GM12878 (cell line): ENCODE results near the gene NAALADL2. TPM values are rescaled to one million over a fixed set of nuclear protein-coding genes. Genes with fewer than 3 reads are reported as not detected.

Experiments used
- ATAC-seq: fragments of 200-7000 bp; cut with Tn5 transposase; 3 replicates; pipeline ENCODE4 v1.9.1; 2020; ENCODE audit warnings: mild to moderate bottlenecking, moderate library complexity
- BruUV-seq: library from RNA; stranded (reverse); fragments of 400-500 nt; replicated peaks from 2 replicates; lab custom pipeline; 2021; lab: Mats Ljungman, UMichigan
- CTCF ChIA-PET: fragments of 300-600 bp; sonication (Branson Sonifier 250); formaldehyde crosslinking; extraction: SDS; loops from one replicate; lab custom pipeline; 2021; ENCODE audit warnings: inconsistent platforms; lab: Yijun Ruan, JAX
- POLR2A ChIA-PET: fragments of 350-600 bp; formaldehyde crosslinking; extraction: SDS; loops from one replicate; lab custom pipeline; 2021; ENCODE audit warnings: inconsistent platforms; lab: Charles Lee
- RAD21 ChIA-PET: fragments of 300-600 bp; sonication (Branson Sonifier 250); formaldehyde crosslinking; loops from one replicate; lab custom pipeline; 2023; ENCODE audit warnings: antibody characterized with exemption; ENCODE audit not compliant: unreplicated experiment; lab: Charles Lee
- SMC1A ChIA-PET: fragments of 300-600 bp; sonication (Branson Sonifier 250); formaldehyde crosslinking; loops from one replicate; lab custom pipeline; 2023; ENCODE audit not compliant: unreplicated experiment, uncharacterized antibody; lab: Charles Lee
- DNase-seq: peaks from one replicate; pipeline ENCODE4 v3.0.0-alpha.2; 2011; ENCODE audit warnings: low read depth, low spot score
- FAIRE-seq: peaks from 3 replicates; lab custom pipeline; 2011; peaks lifted over from hg19 to GRCh38; lab: Jason Lieb, UNC
- H2AFZ ChIP-seq: 2 replicates; pipeline ENCODE4 v1.6.0; 2011; ENCODE audit warnings: low read depth, low read length, control low read depth; ENCODE audit not compliant: control insufficient read depth
- H3K27ac ChIP-seq: 2 replicates; pipeline ENCODE4 v1.5.1; 2011; ENCODE audit warnings: control low read depth; ENCODE audit not compliant: control insufficient read depth, insufficient read depth
- H3K27me3 ChIP-seq, 2 experiments: replicated peaks in 1 of 2; 2 replicates each; pipeline versions ENCODE4 v1.6.0 to v1.6.1; 2011; ENCODE audit warnings: low read length in 1 of 2; ENCODE audit not compliant: control insufficient read depth in 2 of 2, insufficient read depth in 2 of 2
- H3K36me3 ChIP-seq, 2 experiments: 2 replicates each; pipeline ENCODE4 v1.5.1; 2011; ENCODE audit warnings: low read length in 1 of 2; ENCODE audit not compliant: control insufficient read depth in 2 of 2, insufficient read depth in 2 of 2
- H3K4me1 ChIP-seq: 2 replicates; pipeline ENCODE4 v1.6.1; 2011; ENCODE audit warnings: mild to moderate bottlenecking, low read length, moderate library complexity, mixed read lengths; ENCODE audit not compliant: control insufficient read depth, insufficient read depth
- H3K4me2 ChIP-seq: 2 replicates; pipeline ENCODE4 v1.6.0; 2011; ENCODE audit warnings: control low read depth; ENCODE audit not compliant: control insufficient read depth, insufficient read depth
- H3K4me3 ChIP-seq: fragments of 200-600 bp; sonication (generic); 2 replicates; pipeline ENCODE4 v1.5.1; 2016
- H3K79me2 ChIP-seq: 2 replicates; pipeline ENCODE4 v1.6.0; 2011; ENCODE audit warnings: low read length; ENCODE audit not compliant: control insufficient read depth, insufficient read depth
- H3K9ac ChIP-seq: 2 replicates; pipeline ENCODE4 v1.8.0; 2011; ENCODE audit warnings: low read length, control low read depth, mixed read lengths; ENCODE audit not compliant: control insufficient read depth, insufficient read depth
- H3K9me3 ChIP-seq: replicated peaks from 3 replicates; pipeline ENCODE4 v1.5.1; 2011; ENCODE audit warnings: mild to moderate bottlenecking, low read length; ENCODE audit not compliant: control insufficient read depth, insufficient read depth
- H4K20me1 ChIP-seq: 2 replicates; pipeline ENCODE4 v1.6.0; 2011; ENCODE audit not compliant: control insufficient read depth, insufficient read depth
- ETV6 ChIP-seq, 2 experiments: fragments of 450-650 bp in 1 of 2; IDR thresholded peaks in 1 of 2; conservative IDR thresholded peaks in 1 of 2; 2 replicates each; pipeline ENCODE4 v1.6.1; 2014; ENCODE audit warnings: antibody characterized with exemption in 1 of 2, borderline replicate concordance in 1 of 2, low read depth in 1 of 2, mild to moderate bottlenecking in 1 of 2, moderate library complexity in 1 of 2
- MEF2A ChIP-seq: IDR thresholded peaks from 2 replicates; pipeline ENCODE4 v1.6.1; 2011; ENCODE audit warnings: low read depth, mild to moderate bottlenecking, low read length, moderate library complexity; ENCODE audit not compliant: insufficient read depth
- MYC ChIP-seq: IDR thresholded peaks from 2 replicates; pipeline ENCODE4 v1.6.1; 2011; ENCODE audit warnings: mild to moderate bottlenecking, low read length, moderate library complexity, inconsistent platforms; ENCODE audit not compliant: insufficient read depth, insufficient replicate concordance, insufficient read length, severe bottlenecking
- RAD51 ChIP-seq: fragments of 450-650 bp; IDR thresholded peaks from 2 replicates; pipeline ENCODE4 v1.6.1; 2016; ENCODE audit warnings: moderate library complexity, mild to moderate bottlenecking, inconsistent platforms
- RUNX3 ChIP-seq: IDR thresholded peaks from 2 replicates; pipeline ENCODE4 v1.6.1; 2012; ENCODE audit warnings: low read length, inconsistent platforms
- SUPT20H ChIP-seq: IDR thresholded peaks from 2 replicates; pipeline ENCODE4 v1.6.1; 2011; ENCODE audit warnings: low read depth, mild to moderate bottlenecking, low read length, moderate library complexity, borderline replicate concordance; ENCODE audit not compliant: control insufficient read depth
- TCF12 ChIP-seq: IDR thresholded peaks from 2 replicates; pipeline ENCODE4 v1.6.1; 2011; ENCODE audit warnings: low read depth, mild to moderate bottlenecking, low read length
- ZBED1 ChIP-seq: IDR thresholded peaks from 2 replicates; pipeline ENCODE4 v1.6.1; 2016; ENCODE audit warnings: borderline replicate concordance
- ZNF217 ChIP-seq: fragments of 450-650 bp; IDR thresholded peaks from 2 replicates; pipeline ENCODE4 v1.6.1; 2017; ENCODE audit warnings: antibody characterized with exemption, mild to moderate bottlenecking
- ZNF24 ChIP-seq: fragments of 450-650 bp; IDR thresholded peaks from 2 replicates; pipeline ENCODE4 v1.6.1; 2017; ENCODE audit warnings: antibody characterized with exemption, mild to moderate bottlenecking
- WGBS: methylation state at CpG from one replicate; pipeline ENCODE4 v1.1.6; 2016; ENCODE audit warnings: low lambda C conversion rate; ENCODE audit not compliant: insufficient replicate concordance, insufficient coverage; ENCODE audit errors: missing lambda C conversion rate; 5-methylcytosine and 5-hydroxymethylcytosine counted together
- in situ Hi-C: fragments of 300-500 bp; cut with MboI; formaldehyde crosslinking; loops from 9 replicates; pipeline ENCODE4 v1.14.3; 2018; ENCODE audit warnings: mixed read lengths
- intact Hi-C: fragments of 100-400 bp; cut with micrococcal nuclease; formaldehyde crosslinking; loops from one replicate; pipeline ENCODE4 v1.14.2; 2022; ENCODE audit not compliant: unreplicated experiment
- polyA plus RNA-seq, 11 experiments: library from polyadenylated mRNA; depleted of rRNA in 4 of 11; unstranded in 6 of 11; stranded (reverse) in 5 of 11; fragments of >200 nt; fragmentation: Nextera tagmentation in 4 of 11; fragmentation: Illumina TruSeq in 1 of 11; extraction: Ambion mirVana in 4 of 11; extraction: Trizol in 1 of 11; gene quantifications; 1 replicate in 1 of 11; 2 replicates in 10 of 11; pipeline versions ENCODE4 v1.2.1 to v1.2.3, GENCODE V29; 2011 to 2016; ENCODE audit warnings: inconsistent platforms in 2 of 11, missing spikeins in 2 of 11, low read depth in 1 of 11
- total RNA-seq, 4 experiments: library from RNA; depleted of rRNA in 3 of 4; stranded (reverse); fragments of >200 nt in 3 of 4; fragmentation: Illumina TruSeq in 1 of 4; extraction: Trizol in 1 of 4; gene quantifications; 2 replicates each; pipeline versions ENCODE4 v1.2.1 to v1.2.3, GENCODE V29; 2013 to 2021
- TF ChIP-seq, protein P1 (sequence below): fragments of 150-350 bp; IDR thresholded peaks from 2 replicates; pipeline ENCODE4 v1.6.1; 2014; ENCODE audit warnings: mild to moderate bottlenecking, low read depth, low read length

The NAALADL2 gene
- total and polyA plus RNA-seq, 10 of the 15 experiments (the other 5 are each of a cell fraction or from before 2014, with no cell fraction given) = 0.06 to 10.8 (median 0.46) TPM

DNA sequence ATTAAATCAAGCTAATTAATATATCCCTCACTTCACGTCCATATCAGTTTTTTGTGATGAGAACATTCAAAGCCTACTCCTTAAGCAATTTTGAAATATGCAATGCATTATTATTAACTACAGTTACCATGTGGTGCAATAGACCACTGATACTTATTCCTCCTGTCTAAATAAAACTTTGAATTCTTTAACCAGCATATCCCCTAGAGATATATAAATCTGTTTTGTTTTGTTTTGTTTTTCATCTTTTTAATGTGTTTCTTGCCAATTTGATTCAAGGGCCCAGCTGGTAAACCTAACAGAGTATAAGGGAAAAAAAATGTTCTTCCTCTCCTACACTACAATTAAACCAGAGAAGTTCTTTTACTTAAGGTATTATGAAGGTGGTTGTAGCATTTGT is 524.2 kb downstream of the NAALADL2 start:
- Histone ChIP-seq H3K4me1 (no peaks in the 10 kb centered on the region), H3K79me2 (no peaks in the 10 kb centered on the region), H3K9me3 (no peaks in the 10 kb centered on the region), H3K27me3 (no peaks in the 10 kb centered on the region), H3K9ac (no peak overlapping the region), H3K27ac (no peak overlapping the region), H3K4me2 (no peak overlapping the region), H4K20me1 (no peaks in the 10 kb centered on the region), H3K36me3 (no peaks in the 10 kb centered on the region), H2AFZ (no peak overlapping the region), H3K4me3 (no peak overlapping the region)
- FAIRE-seq (no peak), ATAC-seq (no peak), DNase-seq (no peak)
- POLR2A ChIA-PET = no interaction called here
- RAD21 ChIA-PET = no interaction called here
- TF ChIP-seq RAD51 = no peak
- TF ChIP-seq SUPT20H = no peak
- no peak for TF ChIP-seq ETV6 (conservative IDR thresholded peaks at IDR 0.05 in 1 of 2, IDR thresholded peaks at IDR 0.05 in 1 of 2; ENCODE audit: borderline replicate concordance in 1 of 2, low read depth in 1 of 2)
- no peak for TF ChIP-seq ZNF24
- TF ChIP-seq TCF12 = no peak
- TF ChIP-seq MEF2A = no peak
- TF ChIP-seq, protein P1, sequence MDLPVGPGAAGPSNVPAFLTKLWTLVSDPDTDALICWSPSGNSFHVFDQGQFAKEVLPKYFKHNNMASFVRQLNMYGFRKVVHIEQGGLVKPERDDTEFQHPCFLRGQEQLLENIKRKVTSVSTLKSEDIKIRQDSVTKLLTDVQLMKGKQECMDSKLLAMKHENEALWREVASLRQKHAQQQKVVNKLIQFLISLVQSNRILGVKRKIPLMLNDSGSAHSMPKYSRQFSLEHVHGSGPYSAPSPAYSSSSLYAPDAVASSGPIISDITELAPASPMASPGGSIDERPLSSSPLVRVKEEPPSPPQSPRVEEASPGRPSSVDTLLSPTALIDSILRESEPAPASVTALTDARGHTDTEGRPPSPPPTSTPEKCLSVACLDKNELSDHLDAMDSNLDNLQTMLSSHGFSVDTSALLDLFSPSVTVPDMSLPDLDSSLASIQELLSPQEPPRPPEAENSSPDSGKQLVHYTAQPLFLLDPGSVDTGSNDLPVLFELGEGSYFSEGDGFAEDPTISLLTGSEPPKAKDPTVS = no peak
- TF ChIP-seq ZNF217 = no peak
- TF ChIP-seq ZBED1 = no peak
- TF ChIP-seq RUNX3 = no peak
- TF ChIP-seq MYC = no peak
- in situ Hi-C loops = no loop called here
- BruUV-seq = no TSS peak
- SMC1A ChIA-PET = interaction anchor here (0.7 to 1.3 kb wide), 3 partner anchors 9 to 26 kb away, joined by 3 read pairs; no protein-coding TSS in a partner anchor
- WGBS = 57% methylated on average over 1 of the region's 1 CpG
- CTCF ChIA-PET = interaction anchor here (0.9 kb wide), 1 partner anchor 98 kb away, joined by 3 read pairs; no protein-coding TSS in a partner anchor
- intact Hi-C loops = no loop called here
